ENCODE results near the gene RNF26. TPM values are rescaled to one million over a fixed set of nuclear protein-coding genes. Genes with fewer than 3 reads are reported as not detected.

RNF26 gene
- total and polyA plus RNA-seq, 9 donors, result 7.0 to 25.8 (median 19.7) TPM

- Histone ChIP-seq H3K4me1 (ENCODE audit: insufficient read depth) (peaks cover 10% of the 10 kb centered on the region), H3K9me3 (no peaks in the 10 kb centered on the region), H3K4me3 (no peak overlapping the region), H3K27ac (peak overlapping the region in 1 of 2 donors; percentile 18), H3K27me3 (no peaks in the 10 kb centered on the region), H3K36me3 (no peaks in the 10 kb centered on the region)
- peak in 1 of 5 donors; percentile 19 for DNase-seq
- TF ChIP-seq EP300 (IDR thresholded peaks at IDR 0.05) (no peak), CTCF (IDR thresholded peaks at IDR 0.05) (no peak), POLR2A (IDR thresholded peaks at IDR 0.05) (no peak)
- intact Hi-C loops (cut with DNase I), result no loop called here
- WGBS, 3 donors, result 71 to 76% (median 74%) methylated on average over 6 of the region's 6 CpGs
Measured at GRCh38 chr11:119377961-119378667, 43.8 kb downstream of the RNF26 start.

GRCh38 chr11:119378851-119379465, 44.6 kb downstream of the RNF26 start:
- Histone ChIP-seq H3K4me1 (ENCODE audit: insufficient read depth) (peaks cover 10% of the 10 kb centered on the region), H3K4me3 (no peak overlapping the region), H3K27me3 (no peaks in the 10 kb centered on the region), H3K36me3 (no peaks in the 10 kb centered on the region), H3K27ac (no peak overlapping the region), H3K9me3 (no peaks in the 10 kb centered on the region)
- WGBS, 3 donors, result 52 to 65% (median 53%) methylated on average over 10 of the region's 10 CpGs
- no peak for DNase-seq
- intact Hi-C loops (cut with DNase I), result no loop called here
- TF ChIP-seq CTCF (IDR thresholded peaks at IDR 0.05), result no peak
- TF ChIP-seq POLR2A (IDR thresholded peaks at IDR 0.05), result no peak
- no peak for TF ChIP-seq EP300 (IDR thresholded peaks at IDR 0.05)

DNA sequence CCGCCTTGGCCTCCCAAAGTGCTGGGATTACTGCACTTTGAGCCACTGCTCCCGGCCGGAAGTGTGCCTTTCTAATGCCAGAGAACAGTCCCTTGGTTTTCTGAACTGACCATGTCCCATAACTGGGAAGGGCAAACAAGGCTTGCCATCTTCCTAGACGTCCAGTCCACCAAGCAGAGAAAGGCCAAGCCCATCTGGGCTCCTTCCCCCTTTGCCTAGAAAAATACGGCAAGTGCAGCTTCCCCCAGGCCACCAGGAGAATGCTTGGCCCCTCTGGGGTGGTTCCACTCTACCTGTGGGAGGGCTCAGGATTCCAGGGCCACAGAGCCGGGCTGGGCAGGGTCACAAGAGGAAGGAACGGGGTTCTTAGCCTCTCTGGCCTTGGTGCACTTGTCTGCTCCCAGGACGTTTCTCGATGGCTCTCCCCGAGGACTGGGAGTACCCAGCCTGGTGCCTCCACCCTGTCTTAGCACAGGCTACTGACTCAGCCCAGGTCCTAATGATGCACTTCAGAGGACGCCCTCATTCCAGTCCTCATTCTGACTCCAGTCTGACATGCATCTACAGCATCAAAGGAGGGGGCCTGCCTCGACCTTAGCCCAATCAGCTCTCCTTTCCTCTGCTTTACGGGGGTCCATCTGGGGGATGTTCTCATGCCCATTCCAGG, 46.0 kb downstream of the RNF26 start:
- Histone ChIP-seq H3K9me3 (no peaks in the 10 kb centered on the region), H3K27me3 (no peaks in the 10 kb centered on the region), H3K4me1 (ENCODE audit: insufficient read depth) (peaks cover 10% of the 10 kb centered on the region), H3K4me3 (no peak overlapping the region), H3K36me3 (no peaks in the 10 kb centered on the region), H3K27ac (no peak overlapping the region)
- DNase-seq, result peak in 2 of 5 donors; percentile 37 to 38
- intact Hi-C loops (cut with DNase I), result no loop called here
- 69 to 79% (median 73%) methylated on average over 12 to 13 of the region's 13 CpGs for WGBS, 3 donors
- TF ChIP-seq POLR2A (IDR thresholded peaks at IDR 0.05), result no peak
- TF ChIP-seq CTCF (IDR thresholded peaks at IDR 0.05), result no peak
- no peak for TF ChIP-seq EP300 (IDR thresholded peaks at IDR 0.05)

- whole genome bisulfite sequencing, 3 donors, result 2 to 13% (median 2%) methylated on average over 10 of the region's 10 CpGs
- peaks cover 10% of the 10 kb centered on the region for H3K4me1 ChIP-seq (ENCODE audit: insufficient read depth)
- no peaks in the 10 kb centered on the region for H3K9me3 ChIP-seq
- no peaks in the 10 kb centered on the region for H3K36me3 ChIP-seq
- no peaks in the 10 kb centered on the region for H3K27me3 ChIP-seq
- intact Hi-C loops (cut with DNase I), result no loop called here
- TF ChIP-seq CTCF (IDR thresholded peaks at IDR 0.05), result no peak
- no peak for TF ChIP-seq POLR2A (IDR thresholded peaks at IDR 0.05)
- TF ChIP-seq EP300 (IDR thresholded peaks at IDR 0.05), result no peak
- H3K27ac ChIP-seq, result no peak overlapping the region
- peak overlapping the region; percentile 38 for H3K4me3 ChIP-seq
- DNase-seq, result peak in 2 of 5 donors; percentile 45 to 46
Measured at GRCh38 chr11:119380827-119381180, 46.5 kb downstream of the RNF26 start.
